ENCODE measurements around the gene AGER.
"Not testable (repeated sequence)": the region's sequence is repeated elsewhere in the genome, so short reads cannot be mapped to it uniquely, and the experiment has no call there.

Gene AGER

DNA sequence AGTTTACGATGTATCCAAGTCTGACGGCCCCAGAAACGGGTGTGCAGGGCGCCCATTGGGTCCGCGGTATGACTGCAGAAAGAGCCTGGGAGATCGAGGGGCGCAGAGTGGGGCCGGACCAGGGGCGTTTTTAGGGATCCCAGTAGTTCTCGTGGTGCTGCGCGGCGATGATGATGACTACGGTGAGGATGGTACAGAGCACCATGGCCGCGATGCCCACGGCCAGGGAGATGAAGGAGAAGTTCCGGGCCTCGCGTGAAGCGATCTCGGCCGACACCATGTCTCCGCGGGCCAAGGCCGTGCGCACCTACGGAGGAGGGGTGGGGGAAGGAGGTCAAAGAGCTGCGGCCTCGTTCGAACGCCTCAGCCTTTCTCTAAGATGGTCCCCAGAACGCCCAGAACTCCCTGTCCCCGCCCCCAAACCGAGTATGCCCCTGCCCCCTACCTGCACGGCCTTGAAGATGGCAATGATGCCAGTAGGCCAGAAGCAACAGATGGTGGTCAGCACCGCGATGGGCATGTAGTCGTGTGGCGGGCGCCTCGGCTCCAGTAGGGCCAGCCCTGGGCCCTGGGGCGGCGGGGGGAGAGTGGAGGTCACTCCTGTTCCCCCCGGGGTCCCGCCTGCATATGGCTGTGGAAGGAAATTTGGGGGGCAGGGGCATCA, 34.8 kb downstream of the AGER start:
- H3K27ac ChIP-seq (ENCODE audit: low read depth, low read length) = no peak overlapping the region
- no peaks in the 10 kb centered on the region for H3K36me3 ChIP-seq (ENCODE audit: insufficient read depth, low read length)
- H3K9ac ChIP-seq (ENCODE audit: low read length) = no peak overlapping the region
- peaks cover 23% of the 10 kb centered on the region for H3K4me1 ChIP-seq (ENCODE audit: insufficient read depth, low read length)
- H3K9me3 ChIP-seq (ENCODE audit: low read length) = no peaks in the 10 kb centered on the region
- no peak overlapping the region for H3K4me3 ChIP-seq (ENCODE audit: low read depth in 1 of 2, low read length in 2 of 2)
- no peaks in the 10 kb centered on the region for H3K27me3 ChIP-seq (ENCODE audit: control insufficient read depth in 1 of 2, insufficient read depth in 2 of 2, low read length in 2 of 2)

DNA sequence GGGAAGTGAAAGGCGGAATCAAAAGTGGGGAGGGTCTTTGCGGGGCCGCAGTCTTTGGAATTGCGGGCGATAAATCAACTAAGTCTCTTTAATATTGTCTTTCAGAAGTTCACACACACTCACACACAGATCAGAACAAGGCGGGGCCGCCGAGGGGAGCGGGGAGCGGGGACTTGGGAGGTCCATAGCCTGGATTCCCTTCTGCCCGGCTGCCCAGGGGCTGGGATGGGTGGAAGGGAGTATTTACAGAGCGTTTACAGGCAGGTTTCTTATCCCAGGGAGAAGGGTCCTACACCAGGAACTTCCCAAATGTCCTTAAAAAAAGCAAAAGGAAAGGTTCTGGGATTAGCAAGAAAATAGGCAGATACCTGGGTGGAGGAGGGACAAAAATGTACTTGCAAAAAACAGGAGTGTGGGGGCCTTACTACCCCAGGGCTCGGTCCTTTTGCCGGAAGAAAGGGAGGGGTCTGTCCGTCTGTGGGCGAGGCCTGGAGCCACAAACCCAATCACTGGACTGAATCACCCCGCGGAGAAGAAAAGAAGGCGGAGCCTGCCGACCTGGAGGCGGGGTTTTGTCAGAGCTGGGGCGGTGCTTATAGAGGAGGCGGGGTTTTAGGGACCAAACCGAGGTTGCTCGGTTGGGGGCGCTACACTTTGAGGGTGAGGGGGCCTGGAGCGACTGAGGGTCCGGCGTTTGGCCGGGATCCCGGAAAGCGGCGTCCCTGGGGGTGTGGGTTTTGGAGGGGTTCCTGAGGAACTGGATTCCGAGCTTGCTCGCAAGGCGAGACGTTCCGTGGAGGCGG, 35.6 kb downstream of the AGER start:
- H3K27me3 ChIP-seq (ENCODE audit: control insufficient read depth in 1 of 2, insufficient read depth in 2 of 2, low read length in 2 of 2) = no peaks in the 10 kb centered on the region
- H3K9me3 ChIP-seq (ENCODE audit: low read length) = no peaks in the 10 kb centered on the region
- H3K4me1 ChIP-seq (ENCODE audit: insufficient read depth, low read length) = peaks cover 23% of the 10 kb centered on the region
- no peaks in the 10 kb centered on the region for H3K36me3 ChIP-seq (ENCODE audit: insufficient read depth, low read length)
- H3K9ac ChIP-seq (ENCODE audit: low read length) = no peak overlapping the region
- no peak overlapping the region for H3K27ac ChIP-seq (ENCODE audit: low read depth, low read length)
- no peak overlapping the region for H3K4me3 ChIP-seq (ENCODE audit: low read depth in 1 of 2, low read length in 2 of 2)

DNA sequence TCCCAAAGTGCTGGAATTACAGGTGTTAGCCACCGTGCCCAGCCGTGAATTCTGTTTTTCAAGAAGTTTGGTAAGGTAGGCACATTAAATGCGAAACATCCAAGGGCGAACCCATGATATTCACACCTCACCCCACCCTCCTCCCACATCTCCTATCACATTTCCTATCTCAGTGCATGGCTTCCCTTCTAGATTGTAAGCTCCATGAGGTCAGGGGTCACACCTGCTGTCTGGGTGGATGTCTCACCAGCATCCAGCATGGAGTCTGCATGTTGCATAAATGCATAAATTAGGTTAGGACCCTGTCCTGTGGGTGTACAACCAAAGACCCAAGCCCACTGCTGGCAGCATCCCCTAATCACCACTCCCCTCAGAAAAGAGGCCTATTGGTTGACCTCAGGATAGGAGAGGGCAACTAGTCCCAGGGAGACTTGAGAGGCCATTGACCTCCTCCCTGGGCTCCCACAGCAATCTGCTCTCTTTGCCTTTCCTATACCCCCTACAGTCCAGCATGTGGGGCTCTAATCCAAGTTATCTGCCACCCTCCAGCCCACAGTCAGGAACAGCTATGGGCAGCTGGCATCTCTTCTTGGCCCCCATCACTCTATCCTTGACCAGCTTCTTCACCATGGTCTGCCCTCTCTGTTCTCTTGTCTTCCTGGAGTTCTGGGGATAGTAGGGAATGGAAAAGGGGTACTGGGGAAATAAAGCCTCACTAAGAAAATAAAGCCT, 36.5 kb downstream of the AGER start:
- H3K27me3 ChIP-seq (ENCODE audit: control insufficient read depth in 1 of 2, insufficient read depth in 2 of 2, low read length in 2 of 2) = no peaks in the 10 kb centered on the region
- no peak overlapping the region for H3K27ac ChIP-seq (ENCODE audit: low read depth, low read length)
- H3K4me1 ChIP-seq (ENCODE audit: insufficient read depth, low read length) = peaks cover 16% of the 10 kb centered on the region
- H3K9me3 ChIP-seq (ENCODE audit: low read length) = no peaks in the 10 kb centered on the region
- H3K9ac ChIP-seq (ENCODE audit: low read length) = no peak overlapping the region
- H3K36me3 ChIP-seq (ENCODE audit: insufficient read depth, low read length) = no peaks in the 10 kb centered on the region
- H3K4me3 ChIP-seq (ENCODE audit: low read depth in 1 of 2, low read length in 2 of 2) = no peak overlapping the region

DNA sequence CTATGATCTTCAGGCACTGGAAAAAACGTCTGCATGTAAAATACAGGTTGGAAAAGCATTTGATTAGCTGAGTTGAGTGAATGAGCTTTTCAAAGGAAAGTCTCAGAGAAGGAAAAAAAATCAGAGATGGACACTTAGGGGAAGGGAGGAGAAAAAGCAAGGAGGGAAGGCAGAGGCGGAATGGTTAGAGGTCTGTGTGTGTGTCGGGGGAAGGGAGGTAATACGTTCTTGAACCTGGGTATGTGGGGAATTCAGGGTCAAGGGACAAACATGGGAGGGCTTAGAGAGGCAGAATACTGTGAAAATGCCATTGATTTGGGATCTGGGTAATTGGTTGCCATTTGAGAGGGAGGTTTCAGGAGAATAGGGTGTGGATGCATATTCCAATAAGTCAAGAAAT, 37.4 kb downstream of the AGER start:
- no peak overlapping the region for H3K27ac ChIP-seq (ENCODE audit: low read depth, low read length)
- peaks cover 10% of the 10 kb centered on the region for H3K4me1 ChIP-seq (ENCODE audit: insufficient read depth, low read length)
- no peak overlapping the region for H3K4me3 ChIP-seq (ENCODE audit: low read depth in 1 of 2, low read length in 2 of 2)
- H3K27me3 ChIP-seq (ENCODE audit: control insufficient read depth in 1 of 2, insufficient read depth in 2 of 2, low read length in 2 of 2) = no peaks in the 10 kb centered on the region
- H3K9ac ChIP-seq (ENCODE audit: low read length) = no peak overlapping the region
- no peaks in the 10 kb centered on the region for H3K36me3 ChIP-seq (ENCODE audit: insufficient read depth, low read length)
- H3K9me3 ChIP-seq (ENCODE audit: low read length) = no peaks in the 10 kb centered on the region

DNA sequence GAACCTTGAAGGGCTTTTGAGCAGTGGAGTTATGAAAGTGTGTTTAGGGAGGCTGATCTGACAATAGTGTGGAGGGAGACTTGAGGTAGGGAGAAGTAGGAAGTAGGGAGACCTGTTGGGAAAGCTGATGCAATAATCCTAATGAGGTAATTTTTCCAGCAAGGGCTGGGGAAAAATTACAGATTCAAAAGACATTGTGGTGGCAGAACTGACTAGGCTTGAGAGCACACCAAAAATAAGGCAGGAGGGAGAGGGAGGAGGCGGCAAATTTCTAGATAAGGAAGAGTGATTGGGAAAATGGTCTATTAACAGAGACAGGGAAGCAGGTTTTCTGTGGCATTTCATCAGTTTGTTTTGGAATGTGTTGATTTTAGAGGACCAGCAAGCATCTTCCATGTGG, 37.8 kb downstream of the AGER start:
- Histone ChIP-seq H3K9me3 (ENCODE audit: low read length) (no peaks in the 10 kb centered on the region), H3K27me3 (ENCODE audit: control insufficient read depth in 1 of 2, insufficient read depth in 2 of 2, low read length in 2 of 2) (no peaks in the 10 kb centered on the region), H3K4me3 (ENCODE audit: low read depth in 1 of 2, low read length in 2 of 2) (no peak overlapping the region), H3K4me1 (ENCODE audit: insufficient read depth, low read length) (peaks cover 7% of the 10 kb centered on the region), H3K27ac (ENCODE audit: low read depth, low read length) (no peak overlapping the region), H3K36me3 (ENCODE audit: insufficient read depth, low read length) (no peaks in the 10 kb centered on the region), H3K9ac (ENCODE audit: low read length) (no peak overlapping the region)

DNA sequence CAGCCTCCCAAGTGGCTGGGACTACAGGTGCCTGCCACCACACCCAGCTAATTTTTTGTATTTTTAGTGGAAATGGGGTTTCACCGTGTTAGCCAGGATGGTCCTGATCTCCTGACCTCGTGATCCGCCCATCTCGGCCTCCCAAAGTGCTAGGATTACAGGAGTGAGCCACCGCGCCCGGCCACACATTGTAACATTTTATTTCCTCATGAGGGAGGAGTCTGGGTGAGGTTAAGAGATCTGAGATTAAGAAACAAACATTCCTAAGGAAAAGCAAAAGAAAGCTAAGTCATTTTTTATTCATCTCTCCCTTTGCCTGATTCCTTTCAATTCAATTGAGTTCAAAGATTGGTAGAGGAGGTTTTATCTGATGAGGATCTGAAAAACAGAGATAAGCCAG, 39.8 kb downstream of the AGER start:
- not testable (repeated sequence) for H3K9me3 ChIP-seq (ENCODE audit: low read length); H3K4me3 ChIP-seq (ENCODE audit: low read depth in 1 of 2, low read length in 2 of 2); H3K27me3 ChIP-seq (ENCODE audit: control insufficient read depth in 1 of 2, insufficient read depth in 2 of 2, low read length in 2 of 2); H3K36me3 ChIP-seq (ENCODE audit: insufficient read depth, low read length); H3K4me1 ChIP-seq (ENCODE audit: insufficient read depth, low read length); H3K9ac ChIP-seq (ENCODE audit: low read length); H3K27ac ChIP-seq (ENCODE audit: low read depth, low read length)

DNA sequence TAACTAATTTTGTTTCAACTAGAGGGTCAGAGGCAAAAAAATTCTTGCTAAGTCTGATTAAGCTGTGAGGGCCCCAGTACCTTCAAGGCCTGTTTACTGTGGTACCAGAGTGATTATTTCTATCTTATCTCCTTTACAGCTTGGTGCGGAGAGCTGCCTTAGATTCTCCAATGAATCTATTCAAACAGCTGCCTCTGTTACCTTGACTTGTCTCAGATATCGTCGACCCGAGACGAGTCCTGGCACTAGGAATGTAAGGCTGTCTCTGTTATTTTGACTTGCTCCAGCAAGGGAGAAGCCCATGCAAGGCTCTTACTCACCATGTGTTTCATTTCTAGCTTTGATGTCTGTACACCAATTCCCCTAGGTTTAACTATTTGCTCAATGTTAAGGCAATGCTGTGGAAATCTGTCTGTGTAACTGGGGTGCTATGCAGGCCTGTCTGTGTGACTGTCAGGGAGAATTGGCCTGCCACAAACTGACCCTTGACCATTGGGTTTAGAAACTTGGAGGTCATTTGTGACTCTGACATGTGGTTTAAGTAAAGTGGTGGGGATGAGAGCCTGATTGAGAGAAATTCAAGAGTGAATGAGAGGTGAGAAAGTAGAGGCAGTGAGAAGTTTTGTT, 43.5 kb downstream of the AGER start:
- H3K27ac ChIP-seq (ENCODE audit: low read depth, low read length) = no peak overlapping the region
- no peaks in the 10 kb centered on the region for H3K4me1 ChIP-seq (ENCODE audit: insufficient read depth, low read length)
- no peaks in the 10 kb centered on the region for H3K27me3 ChIP-seq (ENCODE audit: control insufficient read depth in 1 of 2, insufficient read depth in 2 of 2, low read length in 2 of 2)
- H3K4me3 ChIP-seq (ENCODE audit: low read depth in 1 of 2, low read length in 2 of 2) = no peak overlapping the region
- H3K9me3 ChIP-seq (ENCODE audit: low read length) = no peaks in the 10 kb centered on the region
- no peaks in the 10 kb centered on the region for H3K36me3 ChIP-seq (ENCODE audit: insufficient read depth, low read length)
- H3K9ac ChIP-seq (ENCODE audit: low read length) = no peak overlapping the region

DNA sequence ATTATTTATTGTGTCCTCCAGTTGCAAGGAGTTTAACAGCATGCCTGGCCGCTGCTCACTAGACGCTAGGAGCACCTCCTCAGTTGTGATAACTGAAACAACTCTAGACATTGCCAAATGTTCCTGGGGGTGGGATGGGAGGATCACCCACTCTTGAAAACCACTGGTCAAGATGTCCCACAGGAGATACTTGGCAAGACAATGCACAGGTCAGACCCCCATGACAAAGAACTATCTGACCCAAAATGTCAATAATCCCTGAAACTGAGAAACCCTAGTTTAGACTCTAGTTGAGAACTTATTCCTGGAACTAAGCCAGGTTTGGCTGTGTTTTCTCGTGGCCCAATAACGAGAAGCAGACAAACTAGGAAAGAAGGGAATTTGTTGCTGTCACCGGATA, 44.5 kb downstream of the AGER start:
- Histone ChIP-seq H3K36me3 (ENCODE audit: insufficient read depth, low read length) (no peaks in the 10 kb centered on the region), H3K4me3 (ENCODE audit: low read depth in 1 of 2, low read length in 2 of 2) (no peak overlapping the region), H3K9ac (ENCODE audit: low read length) (no peak overlapping the region), H3K9me3 (ENCODE audit: low read length) (no peaks in the 10 kb centered on the region), H3K4me1 (ENCODE audit: insufficient read depth, low read length) (no peaks in the 10 kb centered on the region), H3K27me3 (ENCODE audit: control insufficient read depth in 1 of 2, insufficient read depth in 2 of 2, low read length in 2 of 2) (no peaks in the 10 kb centered on the region), H3K27ac (ENCODE audit: low read depth, low read length) (no peak overlapping the region)

DNA sequence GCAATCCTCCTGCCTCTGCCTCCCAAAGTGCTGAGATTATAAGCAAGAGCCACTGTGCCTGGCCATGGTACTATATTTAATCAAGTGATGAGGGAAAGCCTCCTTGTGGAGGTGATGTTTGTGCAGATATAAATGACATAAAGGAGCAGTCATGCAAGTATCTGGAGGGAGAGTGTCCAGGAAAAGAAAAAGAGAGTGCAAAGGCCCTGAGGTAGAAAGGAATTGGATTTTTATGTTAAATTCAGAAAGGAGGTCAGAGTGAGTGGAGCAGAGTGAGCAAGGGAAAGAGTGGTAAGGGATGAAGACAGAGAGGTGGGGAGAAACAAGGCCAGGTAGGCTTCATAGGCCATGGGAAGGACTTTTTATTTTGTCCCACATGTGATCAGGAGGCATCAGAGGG, 46.6 kb downstream of the AGER start:
- Histone ChIP-seq H3K27ac (ENCODE audit: low read depth, low read length) (no peak overlapping the region), H3K4me1 (ENCODE audit: insufficient read depth, low read length) (no peaks in the 10 kb centered on the region), H3K36me3 (ENCODE audit: insufficient read depth, low read length) (no peaks in the 10 kb centered on the region), H3K9ac (ENCODE audit: low read length) (no peak overlapping the region), H3K27me3 (ENCODE audit: control insufficient read depth in 1 of 2, insufficient read depth in 2 of 2, low read length in 2 of 2) (no peaks in the 10 kb centered on the region), H3K4me3 (ENCODE audit: low read depth in 1 of 2, low read length in 2 of 2) (no peak overlapping the region), H3K9me3 (ENCODE audit: low read length) (no peaks in the 10 kb centered on the region)

DNA sequence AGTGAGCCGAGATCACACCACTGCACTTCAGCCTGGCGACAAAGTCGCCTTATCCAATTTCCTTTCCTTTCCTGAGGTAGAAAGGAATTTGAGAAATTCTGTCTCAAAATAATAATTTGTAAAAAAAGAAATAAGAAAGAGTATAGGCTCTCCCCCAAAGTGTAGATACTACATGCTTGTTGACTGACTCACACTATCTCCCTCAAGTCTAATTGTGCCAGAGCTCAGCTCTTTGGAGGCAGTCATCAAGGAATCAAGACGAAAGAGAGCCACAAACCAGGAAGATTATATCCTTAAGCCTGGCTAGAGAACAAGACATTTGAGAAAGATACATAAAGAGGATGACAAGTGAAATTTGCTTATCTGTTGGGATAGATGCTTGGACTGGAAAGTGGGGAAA, 50.3 kb downstream of the AGER start:
- peaks cover 9% of the 10 kb centered on the region for H3K4me1 ChIP-seq (ENCODE audit: insufficient read depth, low read length)

DNA sequence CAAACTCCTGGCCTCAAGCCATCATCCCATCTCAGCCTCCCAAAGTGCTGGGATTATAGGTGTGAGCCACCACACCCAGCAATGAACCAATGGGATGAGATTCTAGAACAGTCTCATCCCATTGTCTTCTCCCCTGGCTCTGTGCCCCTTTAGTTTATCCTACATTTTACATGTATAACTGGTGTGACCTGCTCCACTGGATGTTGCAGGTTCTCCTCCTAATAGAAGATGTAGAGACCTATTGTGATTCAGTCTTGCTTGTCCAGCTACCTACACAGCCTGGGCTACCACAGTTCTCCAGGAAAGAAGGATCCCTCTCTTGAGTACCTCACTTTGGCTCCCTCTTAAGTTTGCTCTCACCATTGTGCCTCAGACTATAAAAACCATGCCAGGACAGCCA, 51.9 kb downstream of the AGER start:
- no peaks in the 10 kb centered on the region for H3K36me3 ChIP-seq (ENCODE audit: insufficient read depth, low read length)

More for the DNA sequence above, 50.3 kb downstream of the AGER start:
- H3K4me3 ChIP-seq (ENCODE audit: low read depth in 1 of 2, low read length in 2 of 2) = no peak overlapping the region
- H3K9ac ChIP-seq (ENCODE audit: low read length) = no peak overlapping the region
- H3K36me3 ChIP-seq (ENCODE audit: insufficient read depth, low read length) = no peaks in the 10 kb centered on the region
- no peak overlapping the region for H3K27ac ChIP-seq (ENCODE audit: low read depth, low read length)
- no peaks in the 10 kb centered on the region for H3K27me3 ChIP-seq (ENCODE audit: control insufficient read depth in 1 of 2, insufficient read depth in 2 of 2, low read length in 2 of 2)
- H3K9me3 ChIP-seq (ENCODE audit: low read length) = no peaks in the 10 kb centered on the region

More for the DNA sequence above, 51.9 kb downstream of the AGER start:
- H3K9me3 ChIP-seq (ENCODE audit: low read length) = no peaks in the 10 kb centered on the region
- no peaks in the 10 kb centered on the region for H3K27me3 ChIP-seq (ENCODE audit: control insufficient read depth in 1 of 2, insufficient read depth in 2 of 2, low read length in 2 of 2)
- peaks cover 19% of the 10 kb centered on the region for H3K4me1 ChIP-seq (ENCODE audit: insufficient read depth, low read length)
- no peak overlapping the region for H3K27ac ChIP-seq (ENCODE audit: low read depth, low read length)
- H3K4me3 ChIP-seq (ENCODE audit: low read depth in 1 of 2, low read length in 2 of 2) = no peak overlapping the region
- H3K9ac ChIP-seq (ENCODE audit: low read length) = no peak overlapping the region

Measured in muscle layer of colon (tissue), 2 donors.